Nephron (organoid): ENCODE measurements around the gene TMA16.

ENCODE experiments used
- H3K27ac Mint-ChIP-seq, 3 experiments: 2 replicates each; pipeline ENCODE4 v1.8.0; 2020; ENCODE audit warnings: mixed read lengths in 3 of 3, mild to moderate bottlenecking in 2 of 3, moderate library complexity in 1 of 3
- H3K27me3 Mint-ChIP-seq: 2 replicates; pipeline ENCODE4 v1.8.0; 2021; ENCODE audit warnings: low read depth, mild to moderate bottlenecking, moderate library complexity, mixed read lengths
- H3K36me3 Mint-ChIP-seq: 2 replicates; pipeline ENCODE4 v1.8.0; 2020; ENCODE audit warnings: low read depth, mixed read lengths
- H3K4me1 Mint-ChIP-seq: 2 replicates; pipeline ENCODE4 v1.8.0; 2020; ENCODE audit warnings: mixed read lengths
- H3K4me3 Mint-ChIP-seq, 3 experiments: 2 replicates each; pipeline ENCODE4 v1.8.0; 2020; ENCODE audit warnings: mild to moderate bottlenecking in 3 of 3, mixed read lengths in 3 of 3, moderate library complexity in 2 of 3
- H3K9me3 Mint-ChIP-seq: 2 replicates; pipeline ENCODE4 v1.8.0; 2020; ENCODE audit warnings: mixed read lengths
- CTCF ChIP-seq, 3 experiments: fragments of 200-600 bp; sonication (generic); IDR thresholded peaks; one replicate each; pipeline ENCODE4 v1.5.0; 2021; ENCODE audit warnings: antibody characterized with exemption in 3 of 3; ENCODE audit not compliant: unreplicated experiment in 3 of 3

Gene TMA16

GRCh38 chr4:163540448-163540847 lies 46.0 kb downstream of the TMA16 start:
- Mint-ChIP-seq H3K27ac (no peak overlapping the region), H3K27me3 (no peaks in the 10 kb centered on the region), H3K36me3 (peaks cover 8% of the 10 kb centered on the region), H3K4me1 (peaks cover 10% of the 10 kb centered on the region), H3K9me3 (no peaks in the 10 kb centered on the region), H3K4me3 (no peak overlapping the region)
- no peak for TF ChIP-seq CTCF (IDR thresholded peaks at IDR 0.05; ENCODE audit: unreplicated experiment in 3 of 3)

GRCh38 chr4:163540977-163541376 lies 46.5 kb downstream of the TMA16 start:
- TF ChIP-seq CTCF (IDR thresholded peaks at IDR 0.05; ENCODE audit: unreplicated experiment in 3 of 3): no peak
- H3K27me3 Mint-ChIP-seq: no peaks in the 10 kb centered on the region
- H3K36me3 Mint-ChIP-seq: peaks cover 8% of the 10 kb centered on the region
- H3K27ac Mint-ChIP-seq: no peak overlapping the region
- H3K9me3 Mint-ChIP-seq: no peaks in the 10 kb centered on the region
- H3K4me1 Mint-ChIP-seq: peaks cover 5% of the 10 kb centered on the region
- H3K4me3 Mint-ChIP-seq: no peak overlapping the region

- no peak overlapping the region for H3K27ac Mint-ChIP-seq
- H3K9me3 Mint-ChIP-seq: no peaks in the 10 kb centered on the region
- peaks cover 4% of the 10 kb centered on the region for H3K36me3 Mint-ChIP-seq
- no peak for TF ChIP-seq CTCF (IDR thresholded peaks at IDR 0.05; ENCODE audit: unreplicated experiment in 3 of 3)
- no peak overlapping the region for H3K4me3 Mint-ChIP-seq
- H3K4me1 Mint-ChIP-seq: no peaks in the 10 kb centered on the region
- H3K27me3 Mint-ChIP-seq: no peaks in the 10 kb centered on the region
Measured at GRCh38 chr4:163542275-163542674, 47.8 kb downstream of the TMA16 start.

- H3K27me3 Mint-ChIP-seq: no peaks in the 10 kb centered on the region
- no peaks in the 10 kb centered on the region for H3K9me3 Mint-ChIP-seq
- no peak overlapping the region for H3K4me3 Mint-ChIP-seq
- TF ChIP-seq CTCF (IDR thresholded peaks at IDR 0.05; ENCODE audit: unreplicated experiment in 3 of 3): peak; percentile 92 to 93 (median 92)
- H3K4me1 Mint-ChIP-seq: peaks cover 4% of the 10 kb centered on the region
- no peak overlapping the region for H3K27ac Mint-ChIP-seq
- no peaks in the 10 kb centered on the region for H3K36me3 Mint-ChIP-seq
Measured at GRCh38 chr4:163544407-163545038, 50.0 kb downstream of the TMA16 start.

GRCh38 chr4:163548481-163549243 lies 54.2 kb downstream of the TMA16 start:
- H3K4me1 Mint-ChIP-seq: peaks cover 9% of the 10 kb centered on the region
- H3K36me3 Mint-ChIP-seq: no peaks in the 10 kb centered on the region
- no peaks in the 10 kb centered on the region for H3K9me3 Mint-ChIP-seq
- peak; percentile 65 to 80 (median 68) for TF ChIP-seq CTCF (IDR thresholded peaks at IDR 0.05; ENCODE audit: unreplicated experiment in 3 of 3)
- H3K27me3 Mint-ChIP-seq: no peaks in the 10 kb centered on the region
- H3K27ac Mint-ChIP-seq: no peak overlapping the region
- peak overlapping the region; percentile 44 to 73 (median 58) for H3K4me3 Mint-ChIP-seq
